Glutamatergic neuron (in vitro differentiated cells): ENCODE data around the gene USP27X. TPM values are rescaled to one million over a fixed set of nuclear protein-coding genes. Genes with fewer than 3 reads are reported as not detected.
A peak's percentile ranks its signal among the peaks of the same experiment; 100 is the strongest.

Source experiments
- DNase-seq: peaks from one replicate; pipeline ENCODE4 v3.0.0; 2022
- H3K27ac Mint-ChIP-seq: one replicate; pipeline ENCODE4 v1.8.0; 2020; ENCODE audit warnings: mild to moderate bottlenecking, mixed read lengths, inconsistent platforms; ENCODE audit not compliant: unreplicated experiment
- H3K27me3 Mint-ChIP-seq: one replicate; pipeline ENCODE4 v1.8.0; 2020; ENCODE audit warnings: mild to moderate bottlenecking, moderate library complexity, mixed read lengths, inconsistent platforms; ENCODE audit not compliant: unreplicated experiment
- H3K36me3 Mint-ChIP-seq: one replicate; pipeline ENCODE4 v1.8.0; 2020; ENCODE audit warnings: mild to moderate bottlenecking, mixed read lengths, inconsistent platforms; ENCODE audit not compliant: unreplicated experiment
- H3K4me1 Mint-ChIP-seq: one replicate; pipeline ENCODE4 v1.8.0; 2020; ENCODE audit warnings: mild to moderate bottlenecking, low read depth, mixed read lengths, inconsistent platforms; ENCODE audit not compliant: unreplicated experiment
- H3K4me3 Mint-ChIP-seq: one replicate; pipeline ENCODE4 v1.8.0; 2020; ENCODE audit warnings: mild to moderate bottlenecking, mixed read lengths, inconsistent platforms; ENCODE audit not compliant: unreplicated experiment
- H3K9me3 Mint-ChIP-seq: one replicate; pipeline ENCODE4 v1.8.0; 2020; ENCODE audit warnings: mild to moderate bottlenecking, moderate library complexity, mixed read lengths, inconsistent platforms; ENCODE audit not compliant: unreplicated experiment
- total RNA-seq: library from RNA; stranded (reverse); fragmentation: NEBNext Ultra II Directional; extraction: Animal tissue kit (Norgen Biotek cat#: 25700); gene quantifications from one replicate; pipeline ENCODE4 v1.2.1, GENCODE V29; 2021; ENCODE audit not compliant: unreplicated experiment
- TF ChIP-seq, protein P1 (sequence below): fragments of 200-600 bp; sonication (generic); IDR thresholded peaks from one replicate; pipeline ENCODE4 v1.5.0; 2021; ENCODE audit not compliant: partially characterized antibody, unreplicated experiment

USP27X gene
- total RNA-seq, 1 donor from 2014 or later, result 4.2 TPM

DNA sequence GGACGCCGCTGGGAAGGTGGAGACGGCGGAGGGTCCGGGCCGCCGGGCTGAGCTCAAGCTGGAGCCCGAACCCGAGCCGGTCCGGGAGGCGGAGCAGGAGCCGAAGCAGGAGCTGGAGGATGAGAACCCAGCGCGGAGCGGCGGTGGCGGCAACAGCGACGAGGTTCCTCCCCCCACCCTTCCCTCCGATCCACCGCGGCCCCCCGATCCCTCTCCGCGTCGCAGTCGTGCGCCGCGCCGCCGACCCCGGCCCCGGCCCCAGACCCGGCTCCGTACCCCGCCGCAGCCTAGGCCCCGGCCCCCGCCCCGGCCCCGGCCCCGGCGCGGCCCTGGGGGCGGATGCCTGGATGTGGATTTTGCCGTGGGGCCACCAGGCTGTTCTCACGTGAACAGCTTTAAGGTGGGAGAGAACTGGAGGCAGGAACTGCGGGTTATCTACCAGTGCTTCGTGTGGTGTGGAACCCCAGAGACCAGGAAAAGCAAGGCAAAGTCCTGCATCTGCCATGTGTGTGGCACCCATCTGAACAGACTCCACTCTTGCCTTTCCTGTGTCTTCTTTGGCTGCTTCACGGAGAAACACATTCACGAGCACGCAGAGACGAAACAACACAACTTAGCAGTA lies 483 bp downstream of the USP27X start:
- no peak for DNase-seq
- H3K27ac Mint-ChIP-seq, result no peak overlapping the region

DNA sequence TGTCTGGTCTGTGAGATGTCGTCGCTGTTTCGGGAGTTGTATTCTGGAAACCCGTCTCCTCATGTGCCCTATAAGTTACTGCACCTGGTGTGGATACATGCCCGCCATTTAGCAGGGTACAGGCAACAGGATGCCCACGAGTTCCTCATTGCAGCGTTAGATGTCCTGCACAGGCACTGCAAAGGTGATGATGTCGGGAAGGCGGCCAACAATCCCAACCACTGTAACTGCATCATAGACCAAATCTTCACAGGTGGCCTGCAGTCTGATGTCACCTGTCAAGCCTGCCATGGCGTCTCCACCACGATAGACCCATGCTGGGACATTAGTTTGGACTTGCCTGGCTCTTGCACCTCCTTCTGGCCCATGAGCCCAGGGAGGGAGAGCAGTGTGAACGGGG lies 1.4 kb downstream of the USP27X start:
- no peaks in the 10 kb centered on the region for H3K4me1 Mint-ChIP-seq
- H3K4me3 Mint-ChIP-seq, result peak overlapping the region; percentile 92
- TF ChIP-seq, protein P1, sequence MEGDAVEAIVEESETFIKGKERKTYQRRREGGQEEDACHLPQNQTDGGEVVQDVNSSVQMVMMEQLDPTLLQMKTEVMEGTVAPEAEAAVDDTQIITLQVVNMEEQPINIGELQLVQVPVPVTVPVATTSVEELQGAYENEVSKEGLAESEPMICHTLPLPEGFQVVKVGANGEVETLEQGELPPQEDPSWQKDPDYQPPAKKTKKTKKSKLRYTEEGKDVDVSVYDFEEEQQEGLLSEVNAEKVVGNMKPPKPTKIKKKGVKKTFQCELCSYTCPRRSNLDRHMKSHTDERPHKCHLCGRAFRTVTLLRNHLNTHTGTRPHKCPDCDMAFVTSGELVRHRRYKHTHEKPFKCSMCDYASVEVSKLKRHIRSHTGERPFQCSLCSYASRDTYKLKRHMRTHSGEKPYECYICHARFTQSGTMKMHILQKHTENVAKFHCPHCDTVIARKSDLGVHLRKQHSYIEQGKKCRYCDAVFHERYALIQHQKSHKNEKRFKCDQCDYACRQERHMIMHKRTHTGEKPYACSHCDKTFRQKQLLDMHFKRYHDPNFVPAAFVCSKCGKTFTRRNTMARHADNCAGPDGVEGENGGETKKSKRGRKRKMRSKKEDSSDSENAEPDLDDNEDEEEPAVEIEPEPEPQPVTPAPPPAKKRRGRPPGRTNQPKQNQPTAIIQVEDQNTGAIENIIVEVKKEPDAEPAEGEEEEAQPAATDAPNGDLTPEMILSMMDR, result no peak
- H3K36me3 Mint-ChIP-seq, result no peaks in the 10 kb centered on the region
- no peaks in the 10 kb centered on the region for H3K27me3 Mint-ChIP-seq
- no peak overlapping the region for H3K27ac Mint-ChIP-seq
- H3K9me3 Mint-ChIP-seq, result peaks cover 1% of the 10 kb centered on the region
- DNase-seq, result no peak

More for the DNA sequence above, 483 bp downstream of the USP27X start:
- no peaks in the 10 kb centered on the region for H3K27me3 Mint-ChIP-seq
- peaks cover 1% of the 10 kb centered on the region for H3K9me3 Mint-ChIP-seq
- H3K4me3 Mint-ChIP-seq, result peak overlapping the region; percentile 92
- no peaks in the 10 kb centered on the region for H3K36me3 Mint-ChIP-seq
- TF ChIP-seq, protein P1, result no peak
- no peaks in the 10 kb centered on the region for H3K4me1 Mint-ChIP-seq

DNA sequence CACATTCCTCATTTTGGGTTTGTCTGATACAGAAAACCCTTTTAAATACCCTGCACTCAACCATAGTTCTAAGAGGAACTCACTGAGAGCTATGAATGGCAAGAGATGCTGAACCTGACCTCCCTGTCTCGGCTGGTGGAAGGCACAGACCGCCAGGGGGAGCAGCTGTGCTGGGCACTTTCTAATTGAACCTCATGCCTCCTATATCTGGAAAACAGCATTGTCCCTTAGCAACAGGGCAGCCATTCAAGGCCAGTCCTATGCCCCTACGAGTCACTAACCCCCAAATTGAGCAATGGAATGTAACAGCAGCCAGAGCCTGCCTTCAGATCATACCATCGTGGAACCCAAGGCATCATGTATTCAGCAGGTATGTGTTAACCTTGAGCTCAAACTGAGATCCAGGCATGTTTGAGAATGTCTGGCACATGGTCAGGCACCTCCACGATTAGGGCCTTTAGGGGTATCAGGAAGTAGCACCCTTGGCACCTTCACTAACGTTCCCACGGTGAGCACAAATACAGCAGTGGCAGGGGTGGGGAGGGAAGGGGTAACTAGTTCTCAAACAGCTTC lies 5.1 kb downstream of the USP27X start:
- TF ChIP-seq, protein P1, result peak; percentile 51
- no peak overlapping the region for H3K27ac Mint-ChIP-seq
- DNase-seq, result peak; percentile 73

DNA sequence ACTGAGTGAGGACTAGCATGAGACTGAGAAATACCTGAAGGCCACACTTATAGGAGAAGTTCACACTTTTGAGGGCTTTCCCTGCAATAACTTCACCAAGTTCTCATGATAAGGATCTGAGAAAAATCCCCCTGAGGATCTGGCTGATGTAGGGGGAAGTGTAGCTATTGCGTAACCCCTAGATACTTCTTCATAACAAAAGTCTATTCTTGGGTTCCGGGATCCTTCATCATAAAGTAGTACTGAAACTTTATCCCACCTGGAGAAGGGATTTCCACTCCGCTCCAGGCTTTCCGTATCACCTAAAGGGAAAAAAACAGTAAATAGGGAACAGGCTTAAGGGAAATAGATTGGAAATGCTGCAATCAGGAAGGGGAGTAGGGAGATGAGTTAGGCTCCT lies 13.3 kb downstream of the USP27X start:
- peaks cover under 1% of the 10 kb centered on the region for H3K9me3 Mint-ChIP-seq
- H3K4me3 Mint-ChIP-seq, result no peak overlapping the region
- no peaks in the 10 kb centered on the region for H3K27me3 Mint-ChIP-seq
- H3K27ac Mint-ChIP-seq, result no peak overlapping the region
- DNase-seq, result no peak
- H3K4me1 Mint-ChIP-seq, result no peaks in the 10 kb centered on the region
- H3K36me3 Mint-ChIP-seq, result peaks cover 6% of the 10 kb centered on the region
- TF ChIP-seq, protein P1, result no peak

More for the DNA sequence above, 5.1 kb downstream of the USP27X start:
- no peak overlapping the region for H3K4me3 Mint-ChIP-seq
- peaks cover 1% of the 10 kb centered on the region for H3K9me3 Mint-ChIP-seq
- no peaks in the 10 kb centered on the region for H3K36me3 Mint-ChIP-seq
- H3K4me1 Mint-ChIP-seq, result no peaks in the 10 kb centered on the region
- H3K27me3 Mint-ChIP-seq, result no peaks in the 10 kb centered on the region

DNA sequence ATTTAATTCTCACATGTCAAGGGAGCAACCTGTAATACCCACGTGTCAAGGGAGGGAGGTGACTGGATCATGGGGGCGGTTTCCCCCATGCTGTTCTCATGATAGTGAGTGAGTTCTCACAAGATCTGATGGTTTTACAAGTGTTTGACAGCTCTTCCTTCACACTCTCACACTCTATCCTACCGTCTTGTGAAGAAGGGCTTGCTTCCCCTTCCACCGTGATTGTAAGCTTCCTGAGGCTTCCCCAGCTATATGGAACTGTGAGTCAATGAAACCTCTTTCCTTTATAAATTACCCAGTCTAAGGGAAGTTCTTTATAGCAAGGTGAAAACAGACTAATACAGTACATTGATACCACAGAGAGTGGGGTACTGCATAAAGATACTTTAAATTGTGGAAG lies 17.7 kb downstream of the USP27X start:
- Mint-ChIP-seq H3K27ac (no peak overlapping the region), H3K9me3 (peaks cover 2% of the 10 kb centered on the region), H3K4me3 (no peak overlapping the region), H3K36me3 (peaks cover 7% of the 10 kb centered on the region), H3K4me1 (no peaks in the 10 kb centered on the region), H3K27me3 (no peaks in the 10 kb centered on the region)
- no peak for DNase-seq
- TF ChIP-seq, protein P1, result no peak
